H9 (cell line): ENCODE measurements around the gene RAB39B. TPM values are rescaled to one million over a fixed set of nuclear protein-coding genes. Genes with fewer than 3 reads are reported as not detected.

ENCODE experiments used
- DNase-seq: peaks from one replicate; pipeline ENCODE4 v3.0.0-alpha.2; 2017
- H2AFZ ChIP-seq: one replicate; pipeline ENCODE4 v1.6.1; 2013; ENCODE audit warnings: mild to moderate bottlenecking, low read length, control low read depth, moderate library complexity
- H2AK5ac ChIP-seq: 2 replicates; pipeline ENCODE4 v1.6.1; 2013; ENCODE audit warnings: low read length, control low read depth, mixed read lengths; ENCODE audit not compliant: insufficient read length
- H2BK120ac ChIP-seq: one replicate; pipeline ENCODE4 v1.6.1; 2013; ENCODE audit warnings: low read depth, mild to moderate bottlenecking, low read length, control low read depth, inconsistent platforms; ENCODE audit not compliant: poor library complexity, severe bottlenecking
- H2BK12ac ChIP-seq: 2 replicates; pipeline ENCODE4 v1.6.1; 2013; ENCODE audit warnings: low read length, control low read depth, mixed read lengths, low read depth; ENCODE audit not compliant: insufficient read length
- H2BK15ac ChIP-seq: 2 replicates; pipeline ENCODE4 v1.6.1; 2013; ENCODE audit warnings: low read depth, low read length, control low read depth
- H2BK20ac ChIP-seq: one replicate; pipeline ENCODE4 v1.6.1; 2013; ENCODE audit warnings: low read depth, mild to moderate bottlenecking, low read length, control low read depth, inconsistent platforms; ENCODE audit not compliant: poor library complexity, severe bottlenecking
- H2BK5ac ChIP-seq: 2 replicates; pipeline ENCODE4 v1.6.1; 2013; ENCODE audit warnings: low read length, control low read depth, mixed read lengths; ENCODE audit not compliant: insufficient read length
- H3K14ac ChIP-seq: 2 replicates; pipeline ENCODE4 v1.6.1; 2013; ENCODE audit warnings: low read length, control low read depth; ENCODE audit not compliant: insufficient read depth
- H3K18ac ChIP-seq: 2 replicates; pipeline ENCODE4 v1.6.1; 2013; ENCODE audit warnings: low read depth, mild to moderate bottlenecking, mixed read lengths, low read length, control low read depth; ENCODE audit not compliant: insufficient read length
- H3K23ac ChIP-seq: 2 replicates; pipeline ENCODE4 v1.6.1; 2013; ENCODE audit warnings: low read length, control low read depth, mixed read lengths, low read depth; ENCODE audit not compliant: insufficient read length
- H3K23me2 ChIP-seq: 2 replicates; pipeline ENCODE4 v1.6.1; 2013; ENCODE audit warnings: low read depth, mild to moderate bottlenecking, mixed read lengths, low read length, control low read depth; ENCODE audit not compliant: insufficient read length, poor library complexity, severe bottlenecking
- H3K27ac ChIP-seq: 2 replicates; pipeline ENCODE4 v1.5.1; 2013; ENCODE audit warnings: low read length, control low read depth, mixed read lengths, low read depth; ENCODE audit not compliant: insufficient read length
- H3K27me3 ChIP-seq: 2 replicates; pipeline ENCODE4 v1.6.1; 2013; ENCODE audit warnings: low read length, control low read depth, inconsistent platforms; ENCODE audit not compliant: insufficient read depth
- H3K4ac ChIP-seq: 2 replicates; pipeline ENCODE4 v1.6.1; 2013; ENCODE audit warnings: low read depth, mild to moderate bottlenecking, control low read depth, inconsistent platforms, low read length, moderate library complexity
- H3K4me1 ChIP-seq: 2 replicates; pipeline ENCODE4 v1.6.1; 2013; ENCODE audit warnings: low read length, control low read depth, inconsistent platforms; ENCODE audit not compliant: insufficient read depth
- H3K4me2 ChIP-seq: 2 replicates; pipeline ENCODE4 v1.6.1; 2013; ENCODE audit warnings: low read length, control low read depth, mixed read lengths; ENCODE audit not compliant: insufficient read length, insufficient read depth
- H3K56ac ChIP-seq: 2 replicates; pipeline ENCODE4 v1.6.1; 2013; ENCODE audit warnings: low read depth, mild to moderate bottlenecking, mixed read lengths, low read length, control low read depth; ENCODE audit not compliant: insufficient read length
- H3K79me1 ChIP-seq: 2 replicates; pipeline ENCODE4 v1.6.1; 2013; ENCODE audit warnings: low read depth, mild to moderate bottlenecking, moderate library complexity, low read length, control low read depth, inconsistent platforms; ENCODE audit not compliant: insufficient read depth, poor library complexity, severe bottlenecking
- H3K79me2 ChIP-seq: 2 replicates; pipeline ENCODE4 v1.6.1; 2013; ENCODE audit warnings: low read length, control low read depth, inconsistent platforms; ENCODE audit not compliant: insufficient read depth
- H3K9ac ChIP-seq: 2 replicates; pipeline ENCODE4 v1.6.1; 2013; ENCODE audit warnings: low read length, control low read depth, mixed read lengths; ENCODE audit not compliant: insufficient read length; ENCODE audit errors: extremely low read depth
- H3K9me3 ChIP-seq: one replicate; pipeline ENCODE4 v1.6.1; 2013; ENCODE audit warnings: low read depth, low read length, inconsistent platforms; ENCODE audit not compliant: control insufficient read depth
- H3T11ph ChIP-seq: one replicate; pipeline ENCODE4 v1.6.1; 2013; ENCODE audit warnings: mild to moderate bottlenecking, low read length, control low read depth, inconsistent platforms
- H4K20me1 ChIP-seq: one replicate; pipeline ENCODE4 v1.6.1; 2013; ENCODE audit not compliant: control insufficient read depth, insufficient read length, insufficient read depth
- H4K5ac ChIP-seq: 2 replicates; pipeline ENCODE4 v1.6.1; 2013; ENCODE audit warnings: low read depth, mild to moderate bottlenecking, mixed read lengths, low read length, control low read depth; ENCODE audit not compliant: insufficient read length
- H4K8ac ChIP-seq: replicated peaks from 2 replicates; pipeline ENCODE4 v1.6.1; 2013; ENCODE audit warnings: low read length, control low read depth, mixed read lengths, low read depth; ENCODE audit not compliant: insufficient read length
- H4K91ac ChIP-seq: 2 replicates; pipeline ENCODE4 v1.6.1; 2013; ENCODE audit warnings: low read depth, mild to moderate bottlenecking, moderate library complexity, mixed read lengths, low read length, control low read depth; ENCODE audit not compliant: insufficient read length
- H3K27ac Mint-ChIP-seq, 3 experiments: 2 replicates in 2 of 3; 3 replicates in 1 of 3; pipeline ENCODE4 v1.8.0; 2020 to 2021; ENCODE audit warnings: mixed read lengths in 3 of 3, mild to moderate bottlenecking in 1 of 3, moderate library complexity in 1 of 3
- H3K27me3 Mint-ChIP-seq: 2 replicates; pipeline ENCODE4 v1.8.0; 2021; ENCODE audit warnings: low read depth, mild to moderate bottlenecking, moderate library complexity, mixed read lengths
- H3K36me3 Mint-ChIP-seq, 3 experiments: 2 replicates in 2 of 3; 3 replicates in 1 of 3; pipeline ENCODE4 v1.8.0; 2020 to 2021; ENCODE audit warnings: low read depth in 3 of 3, mixed read lengths in 3 of 3; ENCODE audit not compliant: insufficient read depth in 1 of 3
- H3K4me1 Mint-ChIP-seq, 2 experiments: 2 replicates each; pipeline ENCODE4 v1.8.0; 2020; ENCODE audit warnings: mixed read lengths in 2 of 2
- H3K4me3 Mint-ChIP-seq, 2 experiments: 2 replicates in 1 of 2; 3 replicates in 1 of 2; pipeline ENCODE4 v1.8.0; 2020 to 2021; ENCODE audit warnings: mild to moderate bottlenecking in 2 of 2, mixed read lengths in 2 of 2, moderate library complexity in 1 of 2
- H3K9me3 Mint-ChIP-seq, 2 experiments: 2 replicates in 1 of 2; 3 replicates in 1 of 2; pipeline ENCODE4 v1.8.0; 2020; ENCODE audit warnings: mild to moderate bottlenecking in 2 of 2, mixed read lengths in 2 of 2, moderate library complexity in 1 of 2
- CTCF ChIP-seq: fragments of 200-600 bp; sonication (generic); conservative IDR thresholded peaks from 3 replicates; pipeline ENCODE4 v1.8.0; 2021; ENCODE audit warnings: antibody characterized with exemption, mild to moderate bottlenecking
- WGBS: extraction: QIAGEN DNeasy Blood & Tissue Kit; methylation state at CpG from one replicate; pipeline ENCODE4 v1.1.7; 2013; ENCODE audit warnings: missing lambda C conversion rate, low lambda C conversion rate, mixed read lengths; ENCODE audit not compliant: insufficient read length; ENCODE audit errors: extremely low coverage; 5-methylcytosine and 5-hydroxymethylcytosine counted together
- total RNA-seq: library from RNA; stranded (reverse); gene quantifications from 2 replicates; pipeline ENCODE4 v1.2.1, GENCODE V29; 2021

Gene RAB39B
- total RNA-seq, 1 experiment from 2014 or later = 7.2 TPM

- Histone ChIP-seq H3K9ac (no peak overlapping the region), H3T11ph (no peak overlapping the region), H4K5ac (no peak overlapping the region), H2BK15ac (no peak overlapping the region), H2BK20ac (no peak overlapping the region), H3K79me1 (no peaks in the 10 kb centered on the region), H3K23me2 (no peaks in the 10 kb centered on the region), H3K18ac (no peak overlapping the region), H2AK5ac (no peak overlapping the region), H3K14ac (no peak overlapping the region), H2BK120ac (no peak overlapping the region), H3K4ac (no peak overlapping the region), H3K4me2 (no peak overlapping the region), H2BK12ac (no peak overlapping the region), H3K27ac (no peak overlapping the region), H2AFZ (no peak overlapping the region), H2BK5ac (no peak overlapping the region), H3K79me2 (no peaks in the 10 kb centered on the region), H3K23ac (no peak overlapping the region), H4K8ac (no peak overlapping the region), H4K91ac (no peak overlapping the region), H3K9me3 (peaks cover 29% of the 10 kb centered on the region), H3K56ac (no peak overlapping the region), H4K20me1 (no peaks in the 10 kb centered on the region), H3K27me3 (no peaks in the 10 kb centered on the region), H3K4me1 (no peaks in the 10 kb centered on the region)
- Mint-ChIP-seq H3K27me3 (no peaks in the 10 kb centered on the region), H3K27ac (no peak overlapping the region; a peak in 1 of 7 replicates), H3K4me1 (no peaks in the 10 kb centered on the region), H3K36me3 (peaks cover 10 to 21% (median 14%) of the 10 kb centered on the region in 3 experiments), H3K9me3 (peaks cover 46 to 55% of the 10 kb centered on the region in 2 experiments), H3K4me3 (no peak overlapping the region)
- no peak for DNase-seq
- no CpG with 5 or more reads among the region's 5 CpGs for WGBS
- TF ChIP-seq CTCF = no peak
Observed at GRCh38 chrX:155242300-155242699, 22.0 kb downstream of the RAB39B start.
